ENCODE results near the gene RASAL3.

RASAL3 gene

DNA sequence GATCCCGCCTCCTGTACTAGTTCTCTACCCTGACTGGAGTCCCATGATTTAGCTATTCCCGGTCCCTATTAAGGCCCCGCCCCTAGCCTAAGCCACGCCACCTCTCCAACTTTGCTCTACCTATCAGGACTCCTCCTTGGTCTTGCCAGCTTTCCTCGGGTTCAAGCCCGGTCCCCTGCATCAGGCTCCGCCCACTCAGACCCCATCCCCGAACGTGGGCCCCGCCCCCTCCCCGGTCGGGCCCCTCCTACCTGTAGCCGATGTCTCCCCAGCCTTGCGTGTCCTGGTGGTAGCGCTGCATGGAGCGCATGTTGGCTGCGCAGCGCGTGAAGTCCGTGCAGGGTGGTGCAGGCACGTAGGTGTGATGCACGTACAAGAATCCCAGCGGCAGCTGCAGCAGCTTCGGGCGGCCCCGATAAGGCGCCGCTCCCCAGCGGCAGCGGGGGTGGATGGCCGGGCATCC, 7.3 kb upstream of the RASAL3 start:
- DNase-seq = no peak

DNA sequence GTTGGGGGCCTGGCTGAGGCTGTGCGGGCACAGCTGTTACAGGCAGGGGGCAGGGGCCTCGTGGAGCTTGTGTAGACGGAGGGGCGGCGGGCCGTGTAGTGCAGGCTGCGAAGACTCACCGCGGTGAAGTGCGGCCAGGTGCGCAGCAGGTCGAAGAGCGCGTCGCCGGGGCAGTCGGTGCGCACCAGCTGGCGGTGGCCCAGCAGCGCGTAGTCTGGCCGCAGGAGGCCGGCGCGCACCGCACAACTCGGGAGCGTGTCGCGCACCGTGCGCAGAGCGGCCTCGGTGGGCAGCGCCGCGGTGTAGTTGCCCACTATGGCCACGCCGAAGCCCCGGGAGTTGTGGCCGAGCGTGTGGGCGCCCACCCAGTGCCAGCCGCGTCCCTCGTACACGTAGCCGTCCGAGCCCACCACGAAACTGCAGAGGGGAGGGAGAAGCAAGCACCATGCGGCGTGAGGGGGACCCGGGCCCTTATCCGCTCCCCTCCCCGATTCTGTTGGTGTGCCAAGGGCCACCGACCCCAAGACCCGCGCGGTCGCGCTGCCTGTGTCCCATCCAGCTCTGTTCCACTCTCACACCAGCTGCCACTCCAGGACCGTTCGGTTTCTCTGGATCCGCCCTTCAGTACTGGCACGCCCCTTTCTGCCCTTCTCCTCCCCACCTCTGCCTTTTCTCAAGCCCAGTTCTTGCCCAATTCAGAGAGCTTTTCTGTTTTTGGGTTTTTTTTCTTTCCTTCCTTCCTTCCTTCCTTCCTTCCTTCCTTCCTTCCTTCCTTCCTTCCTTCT, 5.4 kb upstream of the RASAL3 start:
- DNase-seq = no peak

DNA sequence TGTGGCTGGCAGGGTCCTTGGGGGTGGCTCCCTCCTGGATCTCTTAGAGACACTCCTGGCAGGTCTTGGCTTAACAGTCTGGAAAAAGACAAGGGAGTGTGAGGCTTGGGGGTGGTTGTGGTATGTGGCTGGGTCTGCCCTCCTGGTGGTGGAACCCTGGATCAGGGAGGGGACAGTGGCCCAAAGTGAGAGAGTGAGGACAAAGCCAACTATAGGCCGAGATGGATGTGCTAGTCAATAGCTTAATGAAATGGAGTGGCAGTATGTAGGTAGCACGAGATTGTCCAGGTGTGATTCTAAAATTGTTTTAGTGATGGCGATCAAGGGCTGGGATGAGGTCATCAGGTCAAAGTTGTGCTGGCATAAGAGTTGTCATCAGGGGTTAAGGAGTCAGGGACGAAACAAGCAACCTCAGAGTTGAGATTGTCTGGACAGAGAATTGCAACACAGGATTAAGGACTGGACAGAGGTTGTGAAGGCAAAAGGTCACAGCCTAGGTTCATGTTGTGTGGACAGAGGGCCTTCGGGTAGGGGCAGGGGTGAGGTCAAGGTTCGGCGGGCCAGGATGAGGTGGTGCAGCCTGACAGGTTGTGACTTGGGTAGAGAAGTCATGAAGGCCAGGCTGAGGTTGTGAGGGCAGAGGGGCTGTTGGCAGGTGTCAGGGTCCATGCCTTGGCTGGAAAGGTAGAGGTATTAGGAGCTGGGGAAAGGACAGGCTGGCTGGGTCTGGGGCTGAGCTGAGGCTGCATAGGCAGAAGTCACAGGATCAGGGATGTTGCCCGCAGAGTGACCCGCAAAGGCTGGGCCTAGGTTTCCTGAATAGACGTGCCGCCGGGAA, 4.5 kb upstream of the RASAL3 start:
- DNase-seq = no peak

DNA sequence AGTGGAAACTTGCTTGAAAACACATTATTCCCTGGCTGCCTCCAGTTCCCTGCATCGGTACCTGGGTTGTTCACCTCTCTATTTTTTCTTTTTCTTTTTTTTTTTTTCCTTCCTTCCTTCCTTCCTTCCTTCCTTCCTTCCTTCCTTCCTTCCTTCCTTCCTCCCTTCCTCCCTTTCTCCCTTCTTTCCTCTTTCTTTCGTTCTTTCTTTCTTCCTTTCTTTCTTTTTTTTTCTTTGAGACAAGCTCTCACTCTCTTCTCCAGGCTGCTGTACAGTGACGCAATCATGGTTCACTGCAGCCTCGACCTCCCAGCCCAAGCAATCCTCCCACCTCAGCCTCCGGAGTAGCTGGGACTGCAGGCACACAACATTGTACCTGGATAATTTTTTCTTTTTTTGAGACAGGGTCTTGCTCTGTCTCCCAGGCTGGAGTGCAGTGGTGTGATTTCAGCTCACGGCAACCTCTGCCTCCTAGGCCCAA, 3.4 kb upstream of the RASAL3 start:
- DNase-seq = no peak

DNA sequence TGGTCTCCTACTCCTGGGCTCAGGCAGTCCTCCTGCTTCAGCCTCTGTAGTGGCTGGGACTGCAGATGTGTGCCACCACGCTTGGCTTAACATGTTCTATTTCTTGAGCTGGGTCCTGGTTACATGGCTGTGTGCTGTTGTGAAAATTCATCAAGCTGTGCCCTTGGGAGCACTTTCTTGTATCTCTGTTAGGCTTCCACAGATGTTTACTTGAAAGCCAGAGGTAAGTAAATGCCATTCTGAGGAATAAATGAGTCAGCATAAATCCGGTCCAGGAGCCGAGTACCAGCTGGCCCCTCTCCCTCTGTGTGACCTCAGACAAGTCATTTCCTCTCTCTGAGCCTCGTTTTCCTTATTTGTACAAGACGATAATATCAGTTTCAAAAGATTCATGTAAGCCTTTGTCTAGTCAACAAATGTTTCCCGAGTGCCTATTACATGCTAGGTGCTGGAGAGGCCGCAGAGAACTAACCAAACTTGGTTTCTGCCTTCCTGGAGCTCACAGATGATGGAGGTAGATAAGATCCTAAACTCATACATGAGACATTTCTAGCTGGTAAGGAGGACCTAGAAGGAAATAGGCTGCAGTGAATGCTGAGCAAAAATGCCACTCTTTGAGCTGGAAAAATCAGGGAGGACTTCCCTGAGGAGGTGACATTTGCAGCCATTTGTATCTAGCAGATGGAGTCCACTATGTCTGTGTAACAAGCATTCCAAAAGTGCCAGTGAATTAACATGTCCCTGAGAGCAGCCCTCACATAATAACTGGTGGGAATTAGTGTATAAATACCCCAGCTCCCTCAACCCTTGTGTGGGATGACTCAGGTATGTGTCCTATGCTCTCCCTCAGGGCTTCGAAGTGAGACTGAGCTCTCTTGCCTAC, 2.7 kb upstream of the RASAL3 start:
- no peak for DNase-seq

DNA sequence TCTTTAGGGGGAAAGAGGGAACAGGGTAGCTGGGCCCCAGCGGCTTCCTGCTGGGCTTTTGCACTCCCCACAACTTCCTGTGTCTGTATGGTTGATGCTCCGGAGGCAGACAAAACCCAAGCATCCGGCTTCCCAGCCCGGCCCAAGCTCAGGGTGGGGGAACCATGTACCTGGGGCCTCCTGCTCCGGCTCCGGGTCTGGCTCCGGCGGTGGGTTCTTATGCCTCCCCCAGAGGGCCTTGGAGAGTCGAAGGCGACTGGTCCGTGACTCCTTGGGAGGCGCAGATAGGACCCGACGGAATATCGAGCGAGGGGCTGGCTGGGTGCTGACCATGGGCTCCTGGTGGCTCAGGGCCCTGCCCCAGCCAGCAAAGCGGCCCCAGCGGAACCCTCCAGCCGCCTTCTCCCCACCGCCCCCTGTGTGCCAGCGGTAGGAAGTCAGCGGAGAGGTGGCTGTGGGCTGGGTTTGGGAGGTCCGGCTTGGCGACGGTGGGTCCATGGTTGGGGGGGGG, 428 bp downstream of the RASAL3 start:
- DNase-seq = no peak

DNA sequence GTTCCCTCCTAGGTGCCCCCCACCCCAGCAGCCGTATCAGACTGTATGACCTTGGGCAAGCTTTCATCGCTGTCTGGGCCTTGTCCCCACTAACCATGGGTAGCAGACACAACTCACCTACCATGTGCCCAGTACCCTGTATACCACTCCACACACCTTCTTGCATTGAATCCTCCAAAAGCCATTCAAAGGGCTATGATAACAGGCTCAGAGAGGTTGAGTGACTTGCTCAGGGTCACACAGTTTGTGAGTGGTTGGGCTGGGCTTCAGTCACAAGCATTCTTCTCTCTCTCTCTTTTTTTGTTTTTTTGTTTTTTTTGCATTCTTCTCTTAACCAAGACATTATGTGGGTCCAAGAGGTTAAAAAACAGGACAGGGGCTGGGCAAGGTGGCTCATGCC, 2.6 kb downstream of the RASAL3 start:
- no peak for DNase-seq

DNA sequence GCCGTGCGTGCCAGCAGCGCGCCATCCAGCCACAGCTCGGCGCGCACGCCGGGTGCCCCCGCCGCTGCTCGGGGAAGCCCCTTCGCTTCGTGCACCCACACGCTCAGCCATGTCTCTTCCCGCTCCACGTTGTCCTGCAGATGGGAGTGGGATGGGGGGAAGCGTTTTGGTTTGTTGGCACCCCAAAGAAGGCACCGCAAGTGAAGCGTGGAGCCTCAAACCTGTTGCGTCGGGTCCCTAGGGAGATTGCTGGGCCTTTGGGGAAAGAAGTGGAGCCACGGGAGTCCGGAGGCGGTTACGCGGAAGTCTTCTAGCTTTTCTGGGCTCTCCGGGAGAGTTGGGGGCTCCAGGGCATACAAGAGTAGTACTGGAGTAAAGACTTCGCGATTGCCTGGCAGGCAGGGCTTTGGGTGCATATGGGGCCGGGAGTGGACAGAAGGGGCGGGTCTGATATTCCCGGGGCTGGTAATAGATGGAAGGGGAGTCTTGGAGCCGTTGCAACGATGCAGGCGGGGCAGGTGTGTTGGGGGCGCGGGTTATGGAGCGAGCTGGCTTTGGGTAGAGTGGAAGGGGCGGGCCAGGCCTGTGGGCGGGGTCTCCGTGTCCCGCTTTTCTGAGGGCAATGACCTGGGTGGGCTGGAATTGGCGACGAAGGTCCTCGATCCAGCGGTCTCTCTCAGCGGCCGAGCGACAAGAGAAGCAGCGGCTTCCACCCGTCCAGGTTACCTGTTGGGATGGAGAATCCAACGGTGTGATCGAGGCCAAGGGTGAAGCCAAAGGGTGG, 6.5 kb downstream of the RASAL3 start:
- no peak for DNase-seq

DNA sequence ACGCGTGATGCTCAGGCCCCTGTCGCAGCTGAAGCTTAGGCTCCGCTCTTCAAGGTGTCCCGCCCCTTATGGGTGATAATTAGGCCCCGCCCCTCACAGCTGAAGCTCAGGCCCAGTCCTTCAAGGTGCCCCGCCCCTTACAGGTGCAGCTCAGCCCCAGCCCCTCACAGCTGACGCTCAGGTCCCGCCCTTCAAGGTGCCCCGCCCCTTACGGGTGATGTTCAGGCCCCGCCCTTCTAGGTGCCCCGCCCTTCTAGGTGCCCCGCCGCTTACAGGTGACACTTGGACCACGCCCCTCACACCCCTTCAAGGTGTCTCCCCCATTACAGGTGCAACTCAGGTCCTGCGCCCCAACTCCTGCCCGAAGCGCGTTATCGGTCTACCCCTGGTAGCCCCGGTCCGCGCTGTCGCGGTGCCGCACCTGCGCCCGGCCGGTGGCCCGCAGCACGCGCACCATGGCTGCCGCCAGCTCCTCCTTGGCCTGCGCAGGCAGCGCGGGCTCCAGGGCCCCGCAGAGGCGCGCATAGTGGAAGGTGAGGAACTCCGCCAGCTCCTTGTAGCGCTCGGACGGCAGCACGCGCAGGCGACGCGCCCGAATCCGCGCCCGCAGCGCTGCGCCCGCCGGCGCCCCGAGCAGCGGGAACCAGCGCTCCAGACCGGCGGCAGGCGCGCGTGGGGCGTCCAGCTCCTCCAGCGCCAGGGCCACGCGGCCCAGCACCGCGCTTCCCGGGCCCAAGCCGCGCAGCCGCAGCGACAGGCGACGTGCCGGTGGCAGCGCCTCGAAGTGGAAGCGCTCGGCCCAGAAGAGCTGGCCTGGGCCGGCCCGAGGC, 7.3 kb downstream of the RASAL3 start:
- no peak for DNase-seq

DNA sequence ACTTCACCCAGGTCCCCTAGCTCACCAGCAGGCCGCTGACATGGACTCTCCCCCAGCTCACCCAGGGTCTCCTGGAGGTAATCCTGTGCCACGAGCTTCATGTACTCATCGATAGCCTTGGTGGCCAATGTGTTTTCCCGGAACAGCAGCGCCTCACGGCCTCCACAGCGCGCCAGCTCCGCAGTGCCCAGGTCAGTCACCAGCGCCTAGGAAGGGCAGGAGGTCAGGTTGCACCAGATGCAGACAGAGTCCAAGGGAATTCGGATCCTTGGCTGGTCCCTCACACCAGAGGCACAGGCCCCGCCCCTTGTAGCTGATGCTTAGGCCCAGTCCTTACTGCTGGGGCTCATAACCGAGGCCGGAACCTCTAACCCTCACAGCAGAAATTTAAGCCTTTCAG, 7.9 kb downstream of the RASAL3 start:
- DNase-seq = no peak

DNA sequence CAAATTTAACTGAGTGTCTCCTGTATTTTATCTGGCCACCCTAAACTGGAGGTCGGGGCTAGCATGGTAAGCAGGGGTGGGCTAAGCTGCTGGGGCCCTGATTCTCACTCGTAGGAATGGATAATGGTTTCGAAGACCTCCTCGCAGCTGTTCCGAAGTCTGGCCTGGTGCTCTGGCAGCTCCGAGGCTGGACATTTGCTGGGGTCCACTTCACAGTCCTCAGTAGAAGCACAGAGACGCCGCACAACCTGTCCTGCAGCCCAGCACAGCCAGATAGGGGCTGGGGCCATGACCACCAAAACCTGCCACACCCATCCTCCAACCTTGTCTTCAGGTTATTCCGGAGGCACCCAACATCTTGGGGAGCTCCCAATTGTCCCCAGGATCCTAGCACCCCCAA, 8.3 kb downstream of the RASAL3 start:
- no peak for DNase-seq

DNA sequence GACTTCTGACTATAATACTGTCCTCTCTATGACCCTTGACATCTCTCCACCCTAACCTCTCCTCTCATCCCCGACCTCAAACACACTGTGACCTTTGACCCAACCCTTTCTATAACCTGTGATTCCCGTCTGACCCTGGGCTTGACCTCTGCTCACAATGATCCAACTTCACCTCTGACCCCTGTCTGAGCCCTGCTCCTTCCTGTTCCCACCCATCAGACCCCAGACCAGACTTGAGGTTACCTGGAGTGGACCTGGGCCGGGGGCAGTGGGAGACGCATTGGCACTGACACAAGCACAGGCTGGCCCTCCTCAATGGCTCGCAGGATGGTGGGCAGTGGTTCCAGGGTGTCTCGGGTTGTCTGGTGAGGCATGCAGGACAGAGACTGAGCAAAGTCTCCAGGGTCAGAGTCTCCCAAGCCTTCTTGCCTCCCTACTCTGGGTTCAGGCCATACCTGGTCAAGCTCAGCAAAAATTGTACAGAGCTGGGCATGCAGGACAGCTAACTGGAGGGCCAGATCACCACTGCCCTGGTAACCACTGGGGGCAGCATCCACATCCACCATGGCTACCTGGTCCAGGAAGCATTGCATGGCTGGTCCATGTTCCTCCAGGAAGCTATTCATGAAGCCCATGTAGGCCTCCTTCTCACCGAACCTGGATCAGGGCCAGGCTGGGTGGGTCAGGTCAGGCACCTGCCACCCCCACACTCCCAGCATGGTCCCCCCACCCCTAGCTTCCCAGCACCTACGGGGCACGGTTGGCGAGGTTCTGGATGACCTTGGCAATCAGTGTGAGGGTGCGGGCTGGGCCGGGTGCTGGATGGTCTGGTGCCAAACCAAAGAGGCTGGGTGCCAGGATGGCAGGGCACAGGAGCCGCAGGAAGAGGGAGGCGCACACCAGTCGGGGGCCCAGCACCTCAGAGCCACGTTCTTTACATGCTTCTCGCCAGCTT, 10.2 kb downstream of the RASAL3 start:
- DNase-seq = no peak

DNA sequence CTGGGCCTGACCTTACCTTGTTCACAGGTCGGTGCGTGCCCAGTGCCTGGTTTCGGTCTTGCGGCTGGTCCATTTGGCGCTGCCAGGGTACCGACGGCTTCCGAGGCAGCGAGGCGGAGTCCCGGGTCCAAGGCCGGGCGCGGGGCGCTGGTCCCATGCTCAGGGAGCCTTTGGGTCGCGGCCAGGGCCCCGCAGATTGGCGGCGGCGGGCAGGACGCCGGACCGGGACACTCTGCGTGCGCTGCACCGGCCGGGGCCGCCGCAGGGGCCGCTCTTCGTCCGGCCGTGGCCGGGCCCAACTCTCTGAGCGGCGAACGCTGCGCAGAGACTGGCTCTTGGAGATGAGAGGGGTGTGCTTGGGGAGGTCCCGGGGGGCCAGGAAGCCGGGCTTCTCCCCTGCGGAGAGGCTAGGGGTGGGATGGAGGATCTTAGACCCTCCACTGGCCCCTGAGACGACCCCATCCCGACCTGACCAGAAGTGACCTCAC, 11.2 kb downstream of the RASAL3 start:
- DNase-seq = no peak

DNA sequence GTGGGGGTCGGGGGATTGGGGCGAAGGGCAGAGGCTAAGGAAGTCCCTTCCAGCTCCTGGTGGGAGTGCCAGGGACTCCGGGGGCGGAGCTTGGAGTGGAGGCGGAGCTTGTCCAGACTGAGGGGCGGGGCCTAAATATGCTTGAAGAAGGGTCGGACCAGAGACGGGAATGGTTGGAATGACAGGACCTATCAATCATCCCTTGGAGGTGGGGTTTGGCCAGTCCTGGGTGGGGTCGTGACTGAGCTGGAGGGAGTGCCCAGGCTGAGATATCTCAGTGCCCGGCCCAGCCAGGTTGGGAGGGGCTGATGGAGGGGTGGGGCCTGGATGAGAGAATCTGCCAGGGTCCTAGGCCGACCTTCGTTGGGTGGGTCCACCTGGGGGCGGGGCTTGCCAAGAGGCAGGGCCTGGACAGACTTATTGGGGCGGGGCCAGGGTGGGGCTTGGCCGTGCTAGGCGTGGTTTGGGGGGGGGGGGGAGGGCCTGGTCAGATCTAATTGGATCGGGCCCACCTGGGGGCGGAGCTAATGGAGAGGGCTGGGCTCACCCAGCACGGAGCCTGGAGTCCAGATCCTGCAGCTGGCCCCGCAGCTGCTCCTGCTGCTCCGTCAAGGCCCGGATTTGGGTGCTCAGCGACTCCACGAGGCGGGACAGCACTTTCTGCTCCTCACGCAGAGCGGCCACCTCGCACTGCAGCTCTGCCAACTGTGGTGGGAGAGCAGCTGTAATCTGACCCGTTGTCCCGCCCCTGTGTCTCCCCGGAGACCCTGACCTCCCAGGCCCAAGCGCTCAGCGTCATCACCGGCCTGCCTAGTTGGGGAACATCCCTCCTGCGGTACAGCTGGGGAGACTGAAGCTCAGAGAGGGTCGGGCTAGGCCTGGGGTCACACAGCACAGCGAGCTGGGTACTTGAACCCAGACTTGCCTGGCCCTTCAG, 12.0 kb downstream of the RASAL3 start:
- peak; percentile 10 for DNase-seq

DNA sequence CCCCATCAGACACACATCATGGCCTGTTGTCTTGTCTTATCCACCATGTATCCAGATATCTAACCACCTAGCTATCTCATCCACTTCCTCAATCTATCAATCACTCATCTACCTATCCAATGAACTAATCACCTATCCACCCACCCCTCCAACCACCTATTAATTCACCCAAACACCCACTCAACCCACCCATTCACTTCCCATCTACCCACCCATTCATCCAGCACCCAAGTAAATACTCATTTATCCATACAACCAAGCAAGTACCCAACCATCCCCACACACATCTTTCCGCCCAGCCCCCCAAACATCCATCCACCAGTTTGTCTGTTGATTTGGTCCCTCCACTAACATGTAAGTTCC, 13.8 kb downstream of the RASAL3 start:
- no peak for DNase-seq

DNA sequence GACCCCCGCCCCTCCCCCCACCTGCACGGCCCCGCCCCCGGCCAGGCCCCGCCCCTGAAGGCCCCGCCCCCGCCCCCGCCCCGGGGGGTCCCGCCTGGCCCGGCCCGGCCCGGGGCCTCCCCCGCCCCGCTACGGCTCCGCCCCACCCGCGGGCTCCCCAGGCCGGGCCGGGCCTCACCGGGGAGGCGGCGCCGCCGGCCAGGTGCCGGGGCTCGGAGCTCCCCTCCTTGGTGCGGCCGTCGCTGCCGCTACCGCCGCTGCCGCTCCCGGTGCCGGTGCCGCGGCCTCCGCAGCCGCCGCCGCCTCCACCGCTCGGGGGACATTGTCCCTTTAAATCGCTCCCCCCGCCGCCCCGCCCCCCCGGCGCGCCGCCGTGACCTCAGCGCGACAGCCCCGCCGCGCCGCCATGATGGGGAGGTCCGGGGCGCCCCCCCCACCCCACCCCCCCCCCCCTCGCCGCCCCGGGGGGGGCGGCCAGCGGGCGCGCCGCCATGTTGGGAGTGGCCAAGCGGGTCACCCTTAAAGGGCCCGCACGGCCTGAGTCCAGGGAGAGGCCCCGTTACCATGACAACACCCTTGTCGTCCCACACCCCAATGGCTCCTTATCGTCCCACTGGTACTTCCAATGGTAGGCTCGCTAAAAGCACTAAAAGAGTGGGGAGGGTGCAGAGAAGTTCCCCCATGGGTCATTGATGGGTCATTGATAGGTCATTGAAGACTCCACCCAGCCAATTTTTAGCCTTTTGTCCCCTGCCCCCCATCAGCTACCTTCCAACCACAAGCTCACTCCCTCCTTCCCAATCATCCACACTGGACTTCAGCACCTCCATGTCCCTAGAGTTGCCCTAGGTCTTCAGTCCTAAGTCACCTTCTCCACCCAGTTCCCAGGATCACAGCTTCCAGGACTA, 14.5 kb downstream of the RASAL3 start, which contains the start of gene WIZ:
TSS of gene WIZ (minus strand) at position 337 of the 908 bp plus-strand sequence. CDS start 1,649 bp downstream, outside the sequence.
- DNase-seq = peak; percentile 38
